HEK293 (cell line): ENCODE measurements around the gene MED17.

Source experiments
- CTCF ChIA-PET: fragments of 350-600 bp; formaldehyde crosslinking; extraction: SDS; loops from one replicate; lab custom pipeline; 2021; ENCODE audit warnings: antibody characterized with exemption; lab: Yijun Ruan, JAX
- POLR2A ChIA-PET: fragments of 300-600 bp; formaldehyde crosslinking; extraction: SDS; loops from one replicate; lab custom pipeline; 2020; ENCODE audit warnings: antibody characterized with exemption, inconsistent platforms; lab: Yijun Ruan, JAX
- H3K27ac ChIP-seq: fragments of 200-500 bp; sonication (Bioruptor generic); 2 replicates; pipeline ENCODE4 v1.5.1; 2014; ENCODE audit warnings: low read depth, low read length, control low read depth, inconsistent platforms; ENCODE audit errors: extremely low read depth
- H3K36me3 ChIP-seq, 2 experiments: fragments of 200-500 bp in 1 of 2; sonication (Bioruptor generic) in 1 of 2; 1 replicate in 1 of 2; 2 replicates in 1 of 2; pipeline ENCODE4 v1.5.1; 2014 to 2017; ENCODE audit warnings: inconsistent platforms in 2 of 2, low read length in 2 of 2; ENCODE audit not compliant: control insufficient read depth in 2 of 2, insufficient read depth in 1 of 2
- H3K4me1 ChIP-seq: fragments of 200-500 bp; sonication (Bioruptor generic); 2 replicates; pipeline ENCODE4 v1.5.1; 2014; ENCODE audit warnings: mild to moderate bottlenecking, low read length, inconsistent platforms; ENCODE audit not compliant: control insufficient read depth, insufficient read depth
- H3K4me3 ChIP-seq: 2 replicates; pipeline ENCODE4 v1.5.1; 2011; ENCODE audit warnings: low read depth, mild to moderate bottlenecking, control low read depth, low read length, moderate library complexity
- H3K9me3 ChIP-seq: fragments of 200-500 bp; sonication (Bioruptor generic); 2 replicates; pipeline ENCODE4 v1.5.1; 2014; ENCODE audit warnings: low read depth, low read length, inconsistent platforms; ENCODE audit not compliant: control insufficient read depth, insufficient read depth
- KLF1 ChIP-seq: fragments of 450-650 bp; formaldehyde crosslinking; IDR thresholded peaks from 2 replicates; pipeline ENCODE4 v1.5.1; 2016; ENCODE audit warnings: missing biosample characterization, missing genetic modification characterization
- KLF7 ChIP-seq: fragments of 450-650 bp; formaldehyde crosslinking; IDR thresholded peaks from 2 replicates; pipeline ENCODE4 v1.5.1; 2016; ENCODE audit warnings: missing biosample characterization, missing genetic modification characterization, borderline replicate concordance
- ZBTB20 ChIP-seq: fragments of 450-650 bp; formaldehyde crosslinking; IDR thresholded peaks from 2 replicates; pipeline ENCODE4 v1.5.1; 2016; ENCODE audit warnings: missing biosample characterization, missing genetic modification characterization
- ZBTB26 ChIP-seq: fragments of 450-650 bp; formaldehyde crosslinking; optimal IDR thresholded peaks from 2 replicates; pipeline ENCODE3; 2016; ENCODE audit warnings: missing biosample characterization, mild to moderate bottlenecking, missing genetic modification characterization
- ZBTB7A ChIP-seq: fragments of 450-650 bp; formaldehyde crosslinking; IDR thresholded peaks from 2 replicates; pipeline ENCODE4 v1.5.1; 2016; ENCODE audit warnings: low read depth, missing biosample characterization, missing genetic modification characterization
- ZBTB8A ChIP-seq: fragments of 450-650 bp; formaldehyde crosslinking; IDR thresholded peaks from 2 replicates; pipeline ENCODE4 v1.5.1; 2016; ENCODE audit warnings: missing biosample characterization, missing genetic modification characterization
- ZEB2 ChIP-seq: fragments of 450-650 bp; formaldehyde crosslinking; IDR thresholded peaks from 2 replicates; pipeline ENCODE4 v1.5.1; 2016; ENCODE audit warnings: missing biosample characterization, missing genetic modification characterization
- ZFP3 ChIP-seq: fragments of 450-650 bp; formaldehyde crosslinking; IDR thresholded peaks from 2 replicates; pipeline ENCODE4 v1.5.1; 2016; ENCODE audit warnings: low read depth, missing biosample characterization, missing genetic modification characterization
- ZNF138 ChIP-seq: fragments of 450-650 bp; formaldehyde crosslinking; IDR thresholded peaks from 2 replicates; pipeline ENCODE4 v1.5.1; 2016; ENCODE audit warnings: missing biosample characterization, missing genetic modification characterization, borderline replicate concordance
- ZNF146 ChIP-seq: fragments of 450-650 bp; formaldehyde crosslinking; IDR thresholded peaks from 2 replicates; pipeline ENCODE4 v1.5.1; 2016; ENCODE audit warnings: missing biosample characterization, missing genetic modification characterization
- ZNF157 ChIP-seq: fragments of 450-650 bp; formaldehyde crosslinking; IDR thresholded peaks from 2 replicates; pipeline ENCODE4 v1.5.1; 2016; ENCODE audit warnings: missing biosample characterization, missing genetic modification characterization
- ZNF223 ChIP-seq: fragments of 450-650 bp; formaldehyde crosslinking; IDR thresholded peaks from 2 replicates; pipeline ENCODE4 v1.5.1; 2016; ENCODE audit warnings: missing biosample characterization, missing genetic modification characterization
- ZNF292 ChIP-seq: fragments of 450-650 bp; formaldehyde crosslinking; IDR thresholded peaks from 2 replicates; pipeline ENCODE4 v1.5.1; 2016; ENCODE audit warnings: low read depth, missing biosample characterization, missing genetic modification characterization, borderline replicate concordance
- ZNF354C ChIP-seq: fragments of 450-650 bp; formaldehyde crosslinking; IDR thresholded peaks from 2 replicates; pipeline ENCODE4 v1.5.1; 2016; ENCODE audit warnings: missing biosample characterization, missing genetic modification characterization, low read depth, borderline replicate concordance
- ZNF391 ChIP-seq: fragments of 450-650 bp; formaldehyde crosslinking; IDR thresholded peaks from 2 replicates; pipeline ENCODE4 v1.5.1; 2016; ENCODE audit warnings: low read depth, missing biosample characterization, missing genetic modification characterization, borderline replicate concordance
- ZNF48 ChIP-seq: fragments of 450-650 bp; formaldehyde crosslinking; IDR thresholded peaks from 2 replicates; pipeline ENCODE4 v1.5.1; 2016; ENCODE audit warnings: missing biosample characterization, missing genetic modification characterization
- ZNF548 ChIP-seq: fragments of 450-650 bp; formaldehyde crosslinking; IDR thresholded peaks from 2 replicates; pipeline ENCODE4 v1.5.1; 2016; ENCODE audit warnings: missing biosample characterization, missing genetic modification characterization
- ZNF549 ChIP-seq: fragments of 450-650 bp; IDR thresholded peaks from 2 replicates; pipeline ENCODE4 v1.5.1; 2018; ENCODE audit warnings: missing biosample characterization, missing genetic modification characterization, mild to moderate bottlenecking, inconsistent platforms, moderate library complexity
- ZNF558 ChIP-seq: fragments of 450-650 bp; formaldehyde crosslinking; IDR thresholded peaks from 2 replicates; pipeline ENCODE4 v1.5.1; 2016; ENCODE audit warnings: missing biosample characterization, missing genetic modification characterization
- ZNF670 ChIP-seq: fragments of 450-650 bp; formaldehyde crosslinking; IDR thresholded peaks from 2 replicates; pipeline ENCODE4 v1.5.1; 2016; ENCODE audit warnings: missing biosample characterization, missing genetic modification characterization, low read depth
- ZSCAN4 ChIP-seq: fragments of 450-650 bp; formaldehyde crosslinking; IDR thresholded peaks from 2 replicates; pipeline ENCODE4 v1.5.1; 2017; ENCODE audit warnings: missing biosample characterization, missing genetic modification characterization

The MED17 gene

GRCh38 chr11:93756748-93757147 lies 27.3 kb upstream of the MED17 start (continued):
- TF ChIP-seq ZNF670 (tag by site-specific recombination), result no peak
- TF ChIP-seq ZNF157, result no peak
- no peak for TF ChIP-seq ZBTB20 (tag by site-specific recombination)
- TF ChIP-seq ZNF223 (tag by site-specific recombination), result no peak
- no peak for TF ChIP-seq ZNF138
- TF ChIP-seq ZNF48, result no peak
- no peak for TF ChIP-seq ZEB2 (tag by site-specific recombination)
- no peak for TF ChIP-seq ZNF292 (tag by site-specific recombination)
- TF ChIP-seq ZBTB8A (tag by site-specific recombination), result no peak
- no peak for TF ChIP-seq KLF7 (tag by site-specific recombination)
- no peak for TF ChIP-seq ZNF391 (tag by site-specific recombination)

GRCh38 chr11:93757301-93757700 lies 26.8 kb upstream of the MED17 start:
- ChIA-PET POLR2A (no interaction called here), CTCF (interaction anchor here (1.0 kb wide), 1 partner anchor 138 kb away, joined by 3 read pairs; no protein-coding TSS in a partner anchor)
- no peak for TF ChIP-seq ZNF138
- no peak for TF ChIP-seq ZNF548
- TF ChIP-seq ZNF292 (tag by site-specific recombination), result no peak
- no peak for TF ChIP-seq ZBTB7A (tag by site-specific recombination)
- Histone ChIP-seq H3K27ac (no peak overlapping the region), H3K9me3 (no peaks in the 10 kb centered on the region), H3K4me3 (no peak overlapping the region), H3K36me3 (peaks cover 0 to 59% of the 10 kb centered on the region in 2 experiments; a peak in 2 of 3 replicates), H3K4me1 (no peaks in the 10 kb centered on the region)

- no peak overlapping the region for H3K4me3 ChIP-seq
- CTCF ChIA-PET, result no interaction called here
- no peaks in the 10 kb centered on the region for H3K4me1 ChIP-seq
- H3K9me3 ChIP-seq, result no peaks in the 10 kb centered on the region
- TF ChIP-seq ZNF354C (tag by site-specific recombination) (no peak), KLF1 (tag by site-specific recombination) (no peak), ZSCAN4 (tag by site-specific recombination) (no peak), ZNF548 (no peak), ZNF223 (tag by site-specific recombination) (no peak), ZNF558 (tag by site-specific recombination) (no peak), ZNF549 (no peak), ZBTB26 (no peak), ZNF146 (tag by site-specific recombination) (no peak), ZFP3 (no peak)
- no peak overlapping the region for H3K27ac ChIP-seq
- POLR2A ChIA-PET, result interaction anchor here (0.8 kb wide), 1 partner anchor 26 kb away, joined by 3 read pairs; the partner anchor contains the start of gene MED17
- H3K36me3 ChIP-seq, result peaks cover 0 to 63% of the 10 kb centered on the region in 2 experiments; a peak in 2 of 3 replicates
Measured at GRCh38 chr11:93757924-93758865, 25.9 kb upstream of the MED17 start.
